Type B pancreatic cell (in vitro differentiated cells): ENCODE data around the gene CDC34. TPM values are rescaled to one million over a fixed set of nuclear protein-coding genes. Genes with fewer than 3 reads are reported as not detected.

Experiments used
- DNase-seq: peaks from one replicate; pipeline ENCODE4 v3.0.0; 2021; ENCODE audit warnings: mixed read lengths; ENCODE audit not compliant: unreplicated experiment; ENCODE audit errors: extremely low spot score
- H3K27ac Mint-ChIP-seq: 2 replicates; pipeline ENCODE4 v1.8.0; 2021; ENCODE audit warnings: mild to moderate bottlenecking, mixed read lengths
- H3K27me3 Mint-ChIP-seq: 2 replicates; pipeline ENCODE4 v1.8.0; 2021; ENCODE audit warnings: mixed read lengths
- H3K36me3 Mint-ChIP-seq: 2 replicates; pipeline ENCODE4 v1.8.0; 2021; ENCODE audit warnings: mixed read lengths
- H3K4me1 Mint-ChIP-seq: one replicate; pipeline ENCODE4 v1.8.0; 2021; ENCODE audit warnings: mixed read lengths; ENCODE audit not compliant: unreplicated experiment
- H3K4me3 Mint-ChIP-seq: 2 replicates; pipeline ENCODE4 v1.8.0; 2021; ENCODE audit warnings: mild to moderate bottlenecking, mixed read lengths
- H3K9me3 Mint-ChIP-seq: 2 replicates; pipeline ENCODE4 v1.8.0; 2021; ENCODE audit warnings: mixed read lengths
- total RNA-seq: library from RNA; stranded (reverse); gene quantifications from 2 replicates; pipeline ENCODE4 v1.2.1, GENCODE V29; 2021; ENCODE audit warnings: low replicate concordance
- TF ChIP-seq, protein P1 (sequence below): fragments of 200-600 bp; sonication (generic); conservative IDR thresholded peaks from 2 replicates; pipeline ENCODE4 v1.5.0; 2021; ENCODE audit warnings: antibody characterized with exemption, mild to moderate bottlenecking

The CDC34 gene
- total RNA-seq, 1 donor from 2014 or later: 95.0 TPM

DNA sequence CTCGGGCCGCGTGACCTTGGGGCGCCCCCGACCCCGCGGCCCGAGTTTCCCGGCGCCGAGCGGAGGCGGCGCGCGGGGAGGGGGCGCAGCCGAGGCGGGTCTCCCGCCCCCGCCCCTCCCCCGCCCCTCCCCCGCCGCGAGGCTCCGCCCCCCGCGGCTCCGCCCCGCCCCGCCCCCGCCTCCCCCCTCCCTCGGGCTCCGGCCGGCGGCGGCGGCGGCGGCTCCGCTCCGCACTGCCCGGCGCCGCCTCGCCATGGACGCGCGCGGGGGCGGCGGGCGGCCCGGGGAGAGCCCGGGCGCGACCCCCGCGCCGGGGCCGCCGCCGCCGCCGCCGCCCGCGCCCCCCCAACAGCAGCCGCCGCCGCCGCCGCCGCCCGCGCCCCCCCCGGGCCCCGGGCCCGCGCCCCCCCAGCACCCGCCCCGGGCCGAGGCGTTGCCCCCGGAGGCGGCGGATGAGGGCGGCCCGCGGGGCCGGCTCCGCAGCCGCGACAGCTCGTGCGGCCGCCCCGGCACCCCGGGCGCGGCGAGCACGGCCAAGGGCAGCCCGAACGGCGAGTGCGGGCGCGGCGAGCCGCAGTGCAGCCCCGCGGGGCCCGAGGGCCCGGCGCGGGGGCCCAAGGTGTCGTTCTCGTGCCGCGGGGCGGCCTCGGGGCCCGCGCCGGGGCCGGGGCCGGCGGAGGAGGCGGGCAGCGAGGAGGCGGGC is 58.3 kb downstream of the CDC34 start, which contains the start of gene HCN2:
TSS of gene HCN2 (plus strand) at position 189 of the 703 bp plus-strand sequence. CDS start at position 254, 65 bp downstream.
- H3K4me3 Mint-ChIP-seq: peak within 1 kb of the TSS; percentile 65
- no peaks in the 10 kb centered on the region for H3K9me3 Mint-ChIP-seq
- H3K27me3 Mint-ChIP-seq: peaks cover 51% of the 10 kb centered on the region
- TF ChIP-seq, protein P1, sequence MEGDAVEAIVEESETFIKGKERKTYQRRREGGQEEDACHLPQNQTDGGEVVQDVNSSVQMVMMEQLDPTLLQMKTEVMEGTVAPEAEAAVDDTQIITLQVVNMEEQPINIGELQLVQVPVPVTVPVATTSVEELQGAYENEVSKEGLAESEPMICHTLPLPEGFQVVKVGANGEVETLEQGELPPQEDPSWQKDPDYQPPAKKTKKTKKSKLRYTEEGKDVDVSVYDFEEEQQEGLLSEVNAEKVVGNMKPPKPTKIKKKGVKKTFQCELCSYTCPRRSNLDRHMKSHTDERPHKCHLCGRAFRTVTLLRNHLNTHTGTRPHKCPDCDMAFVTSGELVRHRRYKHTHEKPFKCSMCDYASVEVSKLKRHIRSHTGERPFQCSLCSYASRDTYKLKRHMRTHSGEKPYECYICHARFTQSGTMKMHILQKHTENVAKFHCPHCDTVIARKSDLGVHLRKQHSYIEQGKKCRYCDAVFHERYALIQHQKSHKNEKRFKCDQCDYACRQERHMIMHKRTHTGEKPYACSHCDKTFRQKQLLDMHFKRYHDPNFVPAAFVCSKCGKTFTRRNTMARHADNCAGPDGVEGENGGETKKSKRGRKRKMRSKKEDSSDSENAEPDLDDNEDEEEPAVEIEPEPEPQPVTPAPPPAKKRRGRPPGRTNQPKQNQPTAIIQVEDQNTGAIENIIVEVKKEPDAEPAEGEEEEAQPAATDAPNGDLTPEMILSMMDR: no peak
- DNase-seq: no peak
- no peaks in the 10 kb centered on the region for H3K4me1 Mint-ChIP-seq
- no peaks in the 10 kb centered on the region for H3K36me3 Mint-ChIP-seq
- no peak within 1 kb of the TSS for H3K27ac Mint-ChIP-seq

- H3K4me3 Mint-ChIP-seq: no peak overlapping the region
- peaks cover 56% of the 10 kb centered on the region for H3K27me3 Mint-ChIP-seq
- no peaks in the 10 kb centered on the region for H3K9me3 Mint-ChIP-seq
- no peak for DNase-seq
- TF ChIP-seq, protein P1: no peak
- no peaks in the 10 kb centered on the region for H3K36me3 Mint-ChIP-seq
- no peak overlapping the region for H3K27ac Mint-ChIP-seq
- no peaks in the 10 kb centered on the region for H3K4me1 Mint-ChIP-seq
These were observed 58.8 kb downstream of the CDC34 start for GRCh38 chr19:590396-590745.

DNA sequence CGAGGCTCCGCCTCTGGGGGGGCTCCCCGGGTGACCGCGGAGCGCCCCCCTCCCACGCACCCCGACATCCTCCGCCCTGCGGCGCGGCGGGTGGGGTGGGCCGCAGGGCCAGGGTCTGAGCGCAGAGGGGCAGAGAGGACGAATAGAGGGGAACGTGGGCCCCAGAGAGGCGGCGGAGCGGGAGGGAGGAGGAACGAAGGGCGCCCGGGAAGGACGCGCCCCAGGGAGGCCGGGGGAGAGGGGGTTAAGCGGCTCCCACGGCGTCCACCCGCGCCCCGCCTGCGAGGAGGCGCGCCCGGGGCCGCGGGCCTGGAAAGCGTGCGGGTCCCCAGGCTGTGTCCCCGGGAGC is 59.2 kb downstream of the CDC34 start:
- Mint-ChIP-seq H3K27me3 (peaks cover 59% of the 10 kb centered on the region), H3K9me3 (no peaks in the 10 kb centered on the region), H3K27ac (no peak overlapping the region), H3K4me3 (no peak overlapping the region), H3K4me1 (no peaks in the 10 kb centered on the region), H3K36me3 (no peaks in the 10 kb centered on the region)
- DNase-seq: no peak
- TF ChIP-seq, protein P1: no peak

DNA sequence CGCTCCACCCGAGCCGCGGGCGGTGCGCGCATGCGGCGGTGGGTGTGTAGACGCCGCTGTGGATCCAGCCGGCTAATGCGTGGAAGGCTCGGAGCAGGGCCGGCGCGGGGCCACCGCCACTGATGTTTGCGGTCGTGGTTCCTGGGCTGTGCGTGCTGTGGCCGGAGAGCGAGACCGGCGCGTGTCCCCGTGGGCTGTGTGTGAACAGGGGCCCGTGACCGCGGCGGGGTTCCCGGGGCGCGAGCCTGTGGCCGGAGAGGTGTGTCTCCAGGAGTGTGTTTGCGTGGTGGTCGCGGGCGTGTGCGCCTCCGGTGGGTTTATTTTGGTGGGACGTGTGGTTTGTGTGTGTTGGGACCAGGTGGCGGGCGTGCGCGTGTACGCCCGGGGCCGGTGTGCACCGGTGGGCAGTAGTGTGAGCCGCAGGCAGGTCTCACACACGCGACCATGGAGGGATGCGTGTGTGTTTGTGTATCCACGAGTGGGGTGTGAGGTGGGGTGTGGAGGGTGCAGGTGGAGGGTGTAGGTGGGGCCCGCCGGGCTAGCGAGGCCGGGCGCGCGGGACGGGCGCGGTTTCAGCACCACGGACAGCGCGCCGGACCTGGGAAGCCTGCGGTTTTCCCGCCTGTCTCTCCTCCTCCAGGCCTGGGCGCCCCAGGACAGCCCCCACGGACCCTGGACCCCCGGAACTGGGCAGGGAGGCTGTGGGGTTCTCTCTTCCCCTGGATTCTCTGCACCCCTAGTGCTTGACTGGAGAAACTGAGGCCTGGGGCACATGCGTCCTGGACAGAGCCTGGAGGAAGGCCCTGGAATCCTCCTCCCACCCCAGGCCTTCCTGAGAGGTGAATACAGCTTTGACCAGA is 59.8 kb downstream of the CDC34 start:
- H3K9me3 Mint-ChIP-seq: no peaks in the 10 kb centered on the region
- no peaks in the 10 kb centered on the region for H3K4me1 Mint-ChIP-seq
- DNase-seq: no peak
- no peak overlapping the region for H3K27ac Mint-ChIP-seq
- peaks cover 58% of the 10 kb centered on the region for H3K27me3 Mint-ChIP-seq
- peak overlapping the region; percentile 63 for H3K4me3 Mint-ChIP-seq
- TF ChIP-seq, protein P1: no peak
- H3K36me3 Mint-ChIP-seq: no peaks in the 10 kb centered on the region

Other genes with a start within 250 kb of the CDC34 start
- gene PLPP2, start 240.4 kb upstream of the CDC34 start, total RNA-seq: 7.6 and 8.6 TPM in 2 replicates
- gene MIER2, start 187.0 kb upstream of the CDC34 start, total RNA-seq: 42.3 and 43.3 TPM in 2 replicates
- 6.0 and 7.2 TPM in 2 replicates for gene C2CD4C, start 122.6 kb upstream of the CDC34 start, total RNA-seq
- 35.4 and 40.5 TPM in 2 replicates for gene SHC2, start 70.7 kb upstream of the CDC34 start, total RNA-seq
- 0.74 and 2.7 TPM in 2 replicates for gene MADCAM1, start 35.3 kb upstream of the CDC34 start, total RNA-seq
- 18.0 and 26.1 TPM in 2 replicates for gene TPGS1, start 24.3 kb upstream of the CDC34 start, total RNA-seq
- 0.34 TPM in 1 of 2 replicates, not detected in the other for gene GZMM, start 12.3 kb downstream of the CDC34 start, total RNA-seq
- gene BSG, start 40.8 kb downstream of the CDC34 start, total RNA-seq: 497 and 522 TPM in 2 replicates
- 1.4 and 1.9 TPM in 2 replicates for gene HCN2, start 58.1 kb downstream of the CDC34 start, total RNA-seq
- 52.2 and 59.8 TPM in 2 replicates for gene POLRMT, start 101.8 kb downstream of the CDC34 start, total RNA-seq
- not detected in 2 replicates for gene FGF22, start 108.1 kb downstream of the CDC34 start, total RNA-seq
- gene RNF126, start 131.5 kb downstream of the CDC34 start, total RNA-seq: 38.1 and 41.3 TPM in 2 replicates
- 9.3 and 11.0 TPM in 2 replicates for gene FSTL3, start 144.6 kb downstream of the CDC34 start, total RNA-seq
- not detected in 2 replicates for gene PRSS57, start 163.7 kb downstream of the CDC34 start, total RNA-seq
- gene PALM, start 177.2 kb downstream of the CDC34 start, total RNA-seq: 63.3 and 64.1 TPM in 2 replicates
- 9.4 and 20.8 TPM in 2 replicates for gene MISP, start 219.4 kb downstream of the CDC34 start, total RNA-seq